ENCODE results near the gene GRID2.

GRID2 gene

DNA sequence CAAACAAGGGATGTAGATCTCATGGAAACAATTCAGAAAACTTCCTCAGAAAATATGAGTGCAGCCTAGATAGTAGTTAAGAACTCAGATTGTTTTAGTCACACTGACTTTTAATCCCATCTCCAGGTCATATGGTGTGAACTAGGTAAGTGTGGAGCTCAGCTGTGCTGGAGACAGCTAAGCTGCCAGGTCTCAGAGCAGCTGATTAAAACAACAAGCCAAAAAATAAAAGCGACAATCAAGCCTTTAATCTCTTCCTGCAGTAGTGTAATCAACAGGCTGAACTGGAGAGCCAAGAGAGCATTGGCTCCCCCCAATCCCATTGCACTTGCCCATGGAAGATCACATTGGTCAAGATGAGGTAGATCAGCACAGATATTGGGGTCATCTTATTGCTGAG lies 1426.5 kb downstream of the GRID2 start:
- no peak for DNase-seq

DNA sequence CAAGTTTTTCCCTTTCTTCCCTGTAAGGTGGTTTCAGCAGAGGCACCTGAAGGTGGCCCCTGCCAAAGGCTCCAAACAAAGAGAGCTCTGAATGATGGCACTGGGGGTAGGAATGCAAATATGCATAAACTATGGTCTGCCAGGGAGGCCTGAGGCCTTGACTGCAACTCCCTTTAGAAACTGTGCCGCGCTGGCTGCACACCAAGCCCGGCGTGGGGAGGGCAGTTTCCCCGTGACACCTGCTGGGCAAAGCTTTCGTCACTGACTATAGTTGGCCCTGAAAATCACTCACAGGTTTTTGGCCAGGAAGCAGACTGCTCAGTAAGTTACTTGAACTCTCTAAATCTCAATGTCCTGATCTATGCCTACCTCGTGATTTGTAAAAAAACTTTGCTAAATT lies 1427.0 kb downstream of the GRID2 start:
- no peak for DNase-seq

GRCh38 chr4:93731456-93731855 lies 1427.7 kb downstream of the GRID2 start:
- DNase-seq: no peak

- no peak for DNase-seq
Measured at GRCh38 chr4:93732509-93732908, 1428.7 kb downstream of the GRID2 start.

- no peak for DNase-seq
Measured at GRCh38 chr4:93740890-93741289, 1437.1 kb downstream of the GRID2 start.

- DNase-seq: no peak
Measured at GRCh38 chr4:93743022-93743421, 1439.3 kb downstream of the GRID2 start.

GRCh38 chr4:93743635-93744034 lies 1439.9 kb downstream of the GRID2 start:
- no peak for DNase-seq

DNA sequence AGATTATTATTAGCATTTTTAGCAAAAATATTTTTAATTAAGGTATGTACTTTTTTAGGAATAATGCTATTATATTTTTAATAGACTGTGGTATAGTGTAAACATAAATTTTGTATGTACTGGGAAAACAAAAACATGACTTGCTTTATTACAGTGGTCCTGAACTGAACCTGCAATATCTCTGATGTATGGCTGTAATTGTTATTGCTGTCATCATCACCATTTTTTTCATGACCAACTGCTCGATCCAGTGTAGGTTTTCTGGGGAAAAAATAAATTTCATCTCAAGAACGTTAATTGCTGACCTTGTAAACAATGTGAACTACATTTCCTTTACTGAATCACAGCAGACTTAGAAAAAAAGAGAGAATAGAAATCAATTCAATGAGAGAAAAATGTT lies 1441.2 kb downstream of the GRID2 start:
- no peak for DNase-seq

- DNase-seq: no peak
Measured at GRCh38 chr4:93746031-93746430, 1442.3 kb downstream of the GRID2 start.

GRCh38 chr4:93747220-93747619 lies 1443.5 kb downstream of the GRID2 start:
- DNase-seq: no peak

DNA sequence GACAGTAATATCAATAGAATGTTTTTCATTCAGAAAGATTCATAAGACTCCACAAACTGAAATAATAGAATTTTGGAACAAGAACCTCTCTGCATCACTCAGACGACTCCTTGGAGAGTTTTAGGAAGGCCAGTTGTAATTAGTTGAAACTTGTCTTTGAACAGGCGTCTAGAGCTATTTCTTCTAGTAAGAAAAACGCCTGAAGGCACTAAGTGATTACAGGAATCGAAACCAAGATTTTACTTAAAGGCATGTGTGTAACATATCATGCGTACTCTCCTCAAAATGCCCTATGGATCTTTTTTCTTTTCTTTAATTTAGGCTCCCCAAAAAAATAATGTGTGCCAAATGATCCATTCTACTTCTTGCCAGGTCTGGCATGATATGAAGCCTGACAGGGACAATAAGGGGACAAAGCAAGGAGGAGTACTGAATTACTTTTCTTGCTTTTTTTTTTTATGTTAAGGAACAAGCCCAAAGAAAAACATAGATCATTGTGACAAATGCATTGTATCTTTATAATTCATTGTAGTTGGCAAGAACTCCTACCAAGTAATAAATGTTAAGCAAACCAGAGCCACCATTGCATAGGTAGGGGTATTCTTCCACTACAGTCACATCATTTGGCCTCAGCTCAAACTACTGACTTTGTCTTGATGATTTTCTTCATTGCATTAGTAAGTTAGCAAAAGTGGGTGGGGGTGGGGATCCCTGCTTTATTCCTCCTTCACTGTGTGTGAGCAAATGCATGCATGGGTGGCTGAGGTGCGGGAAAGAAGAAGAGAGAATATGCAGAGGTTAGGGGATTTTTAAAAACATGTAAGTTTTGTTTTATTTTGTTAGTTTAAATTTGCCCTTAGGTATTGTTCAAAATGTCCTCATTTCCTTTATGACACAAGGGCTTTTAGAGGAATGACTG lies 1444.9 kb downstream of the GRID2 start:
- no peak for DNase-seq

GRCh38 chr4:93749292-93749761 lies 1445.6 kb downstream of the GRID2 start:
- no peak for DNase-seq

- no peak for DNase-seq
Measured at GRCh38 chr4:93751411-93751810, 1447.6 kb downstream of the GRID2 start.

DNA sequence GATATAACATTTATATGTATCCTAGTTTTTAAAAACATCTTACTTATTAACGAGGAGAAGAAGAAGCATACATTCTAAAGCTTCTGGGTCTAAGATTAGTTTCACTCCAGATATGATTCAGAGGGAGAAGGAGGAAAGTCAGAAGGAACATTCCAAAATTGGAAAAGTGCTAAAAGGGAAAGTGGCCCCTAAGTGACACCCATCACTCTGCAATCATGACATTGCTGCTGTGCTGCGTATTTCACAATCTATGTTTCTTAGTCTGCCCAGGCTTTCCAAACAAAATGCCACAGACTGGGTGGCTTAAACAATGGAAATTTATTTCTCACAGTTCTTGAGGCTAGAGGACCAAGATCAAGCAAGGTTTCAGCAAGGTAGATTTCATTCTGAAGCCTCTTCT lies 1452.3 kb downstream of the GRID2 start:
- no peak for DNase-seq

DNA sequence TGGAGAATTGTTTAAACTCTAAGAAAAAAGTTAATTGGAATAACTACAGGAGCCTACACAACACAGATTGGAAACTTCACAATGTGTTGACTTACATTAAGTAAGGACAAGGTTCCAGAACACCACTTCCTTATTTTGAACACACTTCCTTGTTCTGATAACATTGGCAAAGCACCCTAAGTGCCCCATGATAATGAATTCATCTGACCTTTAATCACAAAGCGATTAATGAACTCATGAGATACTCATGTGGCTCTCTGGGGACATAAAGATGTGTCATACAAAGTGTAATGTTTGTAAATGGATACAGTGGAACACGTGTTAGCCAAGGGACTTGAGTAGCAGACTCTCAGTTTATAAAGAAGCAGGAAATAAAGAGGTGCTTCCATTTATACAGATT lies 1455.7 kb downstream of the GRID2 start:
- no peak for DNase-seq

DNA sequence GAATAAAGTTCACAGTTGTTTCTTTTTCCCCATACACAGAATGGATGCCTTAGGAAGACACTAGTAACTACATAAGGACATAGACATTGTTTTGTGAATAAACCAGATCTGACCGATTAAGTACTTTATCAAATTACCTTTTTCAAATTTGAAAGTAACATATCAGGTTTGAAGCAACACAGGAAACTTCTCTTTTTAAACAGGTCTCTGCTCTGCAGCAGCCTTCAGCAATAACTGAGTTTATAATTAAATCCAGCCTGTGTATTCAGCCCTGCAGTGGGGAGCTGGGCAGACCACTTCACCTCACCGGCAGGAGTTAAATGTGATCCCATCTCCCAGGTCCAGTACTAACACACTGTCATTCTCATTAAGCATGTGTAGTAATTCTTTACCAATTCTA lies 1456.5 kb downstream of the GRID2 start:
- no peak for DNase-seq

- DNase-seq: no peak
Measured at GRCh38 chr4:93761286-93761685, 1457.5 kb downstream of the GRID2 start.

DNA sequence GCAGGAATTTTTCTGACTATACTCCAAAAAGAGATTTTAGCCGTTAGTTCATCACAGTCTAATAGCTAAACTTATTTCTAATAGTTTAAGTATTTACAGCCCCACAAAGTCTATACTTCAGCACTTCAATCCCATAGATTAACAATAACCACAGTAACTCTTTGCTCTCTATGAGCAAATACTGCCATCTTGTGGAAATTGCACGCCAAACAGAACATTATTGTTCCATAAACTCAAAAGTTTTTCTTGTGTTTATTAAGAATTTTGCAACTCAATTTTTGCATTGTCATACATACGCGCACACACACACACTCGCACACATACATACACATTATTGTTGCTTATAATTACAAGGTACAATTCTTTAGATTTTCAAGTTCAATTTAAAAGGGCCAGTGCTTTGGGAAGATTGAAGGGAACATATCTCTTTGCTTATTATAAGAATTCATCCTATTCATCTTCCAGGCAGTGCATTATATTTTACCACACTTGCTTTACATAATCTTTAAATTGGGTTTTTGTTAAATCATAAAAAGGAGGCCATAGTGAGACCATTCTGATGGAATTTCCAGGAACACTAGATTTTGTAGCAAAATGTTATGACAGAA lies 1461.0 kb downstream of the GRID2 start:
- no peak for DNase-seq

DNA sequence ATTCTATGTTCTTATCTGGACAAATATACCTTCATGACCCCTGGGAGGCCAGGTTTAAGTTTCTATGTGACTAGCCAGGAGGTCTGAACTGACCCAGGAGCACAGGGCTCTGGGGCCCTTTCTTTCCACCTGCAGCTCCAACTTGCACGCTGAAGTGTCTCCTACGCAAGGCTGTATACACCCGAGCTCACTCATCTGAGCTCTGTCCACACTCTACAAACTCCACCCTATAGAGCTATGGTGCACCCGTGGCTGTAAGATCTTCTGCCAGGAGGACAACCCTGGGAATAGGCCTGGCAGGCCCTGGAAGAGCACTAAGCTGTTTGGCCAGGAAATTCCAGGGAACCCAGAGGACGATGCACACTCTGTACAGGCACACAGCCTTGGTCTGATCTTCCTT lies 1464.2 kb downstream of the GRID2 start:
- DNase-seq: no peak

GRCh38 chr4:93770201-93770600 lies 1466.4 kb downstream of the GRID2 start:
- DNase-seq: no peak

DNA sequence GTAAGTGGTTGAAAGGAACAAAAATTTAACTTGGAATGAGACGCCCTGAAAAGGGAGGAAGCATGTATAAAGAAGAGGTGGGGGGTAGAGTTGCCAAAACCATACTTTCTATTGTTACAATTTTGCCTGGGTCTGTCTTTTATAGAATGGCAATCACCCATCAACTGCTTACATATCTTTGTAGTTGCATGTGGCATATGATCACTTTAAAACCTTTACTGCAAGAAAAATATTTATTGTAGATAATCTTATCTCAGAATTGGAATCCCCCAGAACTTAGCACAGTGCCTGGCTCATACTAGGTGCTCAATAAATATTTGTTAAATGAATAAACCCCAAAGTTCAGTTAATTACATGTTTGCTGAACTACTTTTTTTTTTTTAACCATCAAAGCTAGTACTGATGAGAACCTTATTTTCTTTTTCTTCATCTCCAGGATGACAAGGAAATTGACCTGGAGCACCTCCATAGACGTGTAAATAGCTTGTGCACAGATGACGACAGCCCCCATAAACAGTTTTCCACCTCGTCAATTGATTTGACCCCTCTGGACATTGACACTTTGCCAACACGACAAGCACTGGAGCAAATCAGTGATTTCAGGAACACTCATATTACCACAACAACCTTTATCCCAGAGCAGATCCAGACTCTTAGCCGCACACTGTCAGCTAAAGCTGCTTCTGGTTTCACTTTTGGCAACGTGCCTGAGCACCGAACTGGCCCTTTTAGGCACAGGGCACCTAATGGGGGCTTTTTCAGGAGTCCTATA lies 1468.1 kb downstream of the GRID2 start:
- DNase-seq: no peak

DNA sequence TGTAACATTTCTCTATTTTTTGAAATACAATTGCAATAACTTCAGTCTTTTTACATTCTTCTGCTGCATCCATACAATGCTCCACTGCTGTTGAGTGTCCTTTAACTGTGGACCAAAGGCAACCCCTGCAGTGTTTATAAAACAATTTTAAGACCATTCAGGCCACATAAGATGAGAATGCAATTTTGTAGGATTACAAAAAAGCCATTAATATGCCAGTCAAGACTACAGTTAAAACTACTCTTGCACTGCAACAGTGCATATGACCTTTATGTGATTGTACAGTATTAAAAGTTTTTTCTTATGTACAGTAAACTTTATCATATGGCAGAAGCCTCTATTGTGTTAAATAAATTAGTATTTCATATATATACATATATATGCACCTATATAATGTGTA lies 1469.1 kb downstream of the GRID2 start:
- DNase-seq: no peak

- no peak for DNase-seq
Measured at GRCh38 chr4:93775551-93775950, 1471.8 kb downstream of the GRID2 start.
